Peyer's patch (tissue), 4 donors: ENCODE data around the gene OR4K14. TPM values are rescaled to one million over a fixed set of nuclear protein-coding genes. Genes with fewer than 3 reads are reported as not detected.

Experiments
- DNase-seq, 3 donors: peaks; one replicate each; pipeline ENCODE4 v3.0.0-alpha.2; 2017 to 2019
- H3K27ac ChIP-seq, 4 donors: fragments of 200-600 bp; sonication (generic); one replicate each; pipeline ENCODE4 v1.5.1; 2016 to 2019
- H3K27me3 ChIP-seq, 2 donors: fragments of 200-600 bp; sonication (generic); one replicate each; pipeline ENCODE4 v1.5.1; 2019
- H3K36me3 ChIP-seq, 3 donors: fragments of 200-600 bp; sonication (generic); one replicate each; pipeline ENCODE4 v1.5.1; 2016 to 2019
- H3K4me1 ChIP-seq, 4 donors: fragments of 200-600 bp; sonication (generic); one replicate each; pipeline ENCODE4 v1.5.1; 2016 to 2019
- H3K4me3 ChIP-seq, 4 donors: fragments of 200-600 bp; sonication (generic); 1 replicate in 3 of 4; 2 replicates in 1 of 4; pipeline ENCODE4 v1.5.1; 2016 to 2019; ENCODE audit warnings: mild to moderate bottlenecking in 1 of 4
- H3K9me3 ChIP-seq, 4 donors: fragments of 200-600 bp; sonication (generic); one replicate each; pipeline ENCODE4 v1.5.1; 2016 to 2019; ENCODE audit warnings: mild to moderate bottlenecking in 1 of 4
- POLR2A ChIP-seq, 2 donors: fragments of 450-650 bp; IDR thresholded peaks; one replicate each; pipeline ENCODE4 v1.5.1; 2017; ENCODE audit warnings: antibody characterized with exemption in 2 of 2, mild to moderate bottlenecking in 2 of 2, moderate library complexity in 2 of 2
- total RNA-seq, 4 donors: library from RNA; depleted of rRNA; stranded (reverse); fragments of >200 nt; gene quantifications; one replicate each; pipeline ENCODE4 v1.1.0, GENCODE V29; 2016
- TF ChIP-seq, protein P1 (sequence below), 6 experiments: fragments of 450-650 bp in 4 of 6; fragments of 200-600 bp in 2 of 6; sonication (generic) in 1 of 6; IDR thresholded peaks; one replicate each; pipeline ENCODE4 v1.5.1; 2017 to 2019; ENCODE audit warnings: antibody characterized with exemption in 6 of 6, mild to moderate bottlenecking in 3 of 6, moderate library complexity in 1 of 6

OR4K14 gene
- total RNA-seq, 4 donors from 2014 or later: not detected

DNA sequence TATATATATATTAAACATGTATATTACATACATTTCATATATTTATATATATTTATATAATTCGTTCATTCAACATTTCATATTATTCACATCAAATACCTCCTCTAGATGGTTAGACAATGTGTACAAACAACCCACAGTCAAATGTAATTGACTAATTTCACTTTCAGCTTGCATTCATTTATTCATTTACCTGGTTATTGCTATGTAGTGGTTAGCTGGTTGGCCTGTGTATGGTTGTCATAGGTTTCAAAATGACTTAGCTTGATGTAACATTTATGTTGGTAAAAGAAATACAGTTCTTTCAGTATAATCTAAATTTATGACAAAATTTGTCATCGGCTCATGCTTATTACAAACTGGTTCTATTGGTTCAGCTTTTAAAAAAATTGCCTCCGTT is 16.3 kb upstream of the OR4K14 start:
- H3K27me3 ChIP-seq: no peaks in the 10 kb centered on the region
- no peak overlapping the region for H3K27ac ChIP-seq
- H3K36me3 ChIP-seq: no peaks in the 10 kb centered on the region
- DNase-seq: no peak
- TF ChIP-seq POLR2A (IDR thresholded peaks at IDR 0.05): no peak
- TF ChIP-seq, protein P1, sequence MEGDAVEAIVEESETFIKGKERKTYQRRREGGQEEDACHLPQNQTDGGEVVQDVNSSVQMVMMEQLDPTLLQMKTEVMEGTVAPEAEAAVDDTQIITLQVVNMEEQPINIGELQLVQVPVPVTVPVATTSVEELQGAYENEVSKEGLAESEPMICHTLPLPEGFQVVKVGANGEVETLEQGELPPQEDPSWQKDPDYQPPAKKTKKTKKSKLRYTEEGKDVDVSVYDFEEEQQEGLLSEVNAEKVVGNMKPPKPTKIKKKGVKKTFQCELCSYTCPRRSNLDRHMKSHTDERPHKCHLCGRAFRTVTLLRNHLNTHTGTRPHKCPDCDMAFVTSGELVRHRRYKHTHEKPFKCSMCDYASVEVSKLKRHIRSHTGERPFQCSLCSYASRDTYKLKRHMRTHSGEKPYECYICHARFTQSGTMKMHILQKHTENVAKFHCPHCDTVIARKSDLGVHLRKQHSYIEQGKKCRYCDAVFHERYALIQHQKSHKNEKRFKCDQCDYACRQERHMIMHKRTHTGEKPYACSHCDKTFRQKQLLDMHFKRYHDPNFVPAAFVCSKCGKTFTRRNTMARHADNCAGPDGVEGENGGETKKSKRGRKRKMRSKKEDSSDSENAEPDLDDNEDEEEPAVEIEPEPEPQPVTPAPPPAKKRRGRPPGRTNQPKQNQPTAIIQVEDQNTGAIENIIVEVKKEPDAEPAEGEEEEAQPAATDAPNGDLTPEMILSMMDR (IDR thresholded peaks at IDR 0.05): no peak
- H3K9me3 ChIP-seq: no peaks in the 10 kb centered on the region
- no peaks in the 10 kb centered on the region for H3K4me1 ChIP-seq
- no peak overlapping the region for H3K4me3 ChIP-seq

DNA sequence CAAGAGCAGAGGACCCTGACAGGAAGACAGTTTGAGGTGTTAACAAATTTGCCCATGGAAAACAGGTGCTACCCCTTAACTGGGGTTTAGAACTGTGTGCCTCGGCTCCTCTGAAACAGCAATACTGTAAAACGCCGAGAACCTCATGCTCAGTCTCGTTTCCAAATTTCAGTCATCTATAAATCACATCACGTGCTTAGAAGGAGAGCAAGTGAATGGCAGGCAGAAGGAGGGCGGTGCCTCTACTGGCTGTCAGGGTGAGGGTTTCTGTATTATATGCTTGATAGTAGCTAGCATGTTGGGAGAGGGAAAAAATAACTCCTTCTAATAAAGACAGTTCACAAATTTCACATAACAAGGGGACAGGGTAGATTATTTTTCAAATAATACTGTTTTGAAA is 12.0 kb upstream of the OR4K14 start:
- Histone ChIP-seq H3K4me3 (no peak overlapping the region), H3K27ac (no peak overlapping the region), H3K27me3 (no peaks in the 10 kb centered on the region), H3K36me3 (no peaks in the 10 kb centered on the region), H3K9me3 (no peaks in the 10 kb centered on the region), H3K4me1 (no peaks in the 10 kb centered on the region)
- TF ChIP-seq, protein P1 (IDR thresholded peaks at IDR 0.05): no peak
- no peak for TF ChIP-seq POLR2A (IDR thresholded peaks at IDR 0.05)
- DNase-seq: no peak

DNA sequence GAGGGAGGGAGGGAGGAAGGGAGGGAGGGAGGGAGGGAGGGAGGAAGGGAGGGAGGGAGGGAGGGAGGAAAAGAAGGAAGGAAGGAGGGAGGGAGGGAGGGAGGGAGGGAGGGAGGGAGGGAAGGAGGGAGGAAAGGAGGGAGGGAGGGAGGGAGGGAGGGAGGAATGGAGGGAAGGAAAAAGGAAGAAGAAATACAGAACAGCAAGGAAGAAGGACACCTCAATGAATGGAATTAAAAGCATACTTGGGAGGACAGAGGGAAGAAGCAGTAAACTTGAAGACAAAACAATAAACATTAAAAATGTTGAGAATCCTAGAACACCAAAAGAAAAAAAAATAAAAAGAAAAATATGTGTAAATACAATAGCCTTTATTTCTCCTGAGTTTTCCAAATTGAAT is 11.0 kb downstream of the OR4K14 start:
- no peak for TF ChIP-seq POLR2A (IDR thresholded peaks at IDR 0.05)
- TF ChIP-seq, protein P1 (IDR thresholded peaks at IDR 0.05): no peak
- no peaks in the 10 kb centered on the region for H3K27me3 ChIP-seq
- H3K27ac ChIP-seq: no peak overlapping the region
- no peak for DNase-seq
- no peaks in the 10 kb centered on the region for H3K4me1 ChIP-seq
- peaks cover 0 to 3% (median 0%) of the 10 kb centered on the region in 4 donors for H3K9me3 ChIP-seq
- no peaks in the 10 kb centered on the region for H3K36me3 ChIP-seq
- H3K4me3 ChIP-seq: no peak overlapping the region

DNA sequence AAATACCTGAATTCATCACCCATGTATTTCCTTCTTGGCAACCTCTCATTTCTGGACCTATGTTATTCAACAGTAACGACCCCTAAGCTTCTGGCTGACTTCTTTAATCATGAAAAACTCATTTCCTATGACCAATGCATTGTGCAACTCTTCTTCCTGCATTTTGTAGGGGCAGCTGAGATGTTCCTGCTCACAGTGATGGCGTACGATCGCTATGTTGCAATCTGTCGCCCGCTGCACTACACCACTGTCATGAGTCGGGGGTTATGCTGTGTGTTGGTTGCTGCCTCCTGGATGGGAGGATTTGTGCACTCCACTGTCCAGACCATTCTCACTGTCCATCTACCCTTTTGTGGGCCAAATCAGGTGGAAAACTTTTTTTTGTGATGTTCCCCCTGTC is 16.8 kb downstream of the OR4K14 start:
- Histone ChIP-seq H3K27me3 (no peaks in the 10 kb centered on the region), H3K27ac (no peak overlapping the region), H3K4me1 (no peaks in the 10 kb centered on the region), H3K9me3 (peaks cover 0 to 6% (median 0%) of the 10 kb centered on the region in 4 donors), H3K36me3 (no peaks in the 10 kb centered on the region), H3K4me3 (no peak overlapping the region)
- TF ChIP-seq, protein P1 (IDR thresholded peaks at IDR 0.05): no peak
- no peak for TF ChIP-seq POLR2A (IDR thresholded peaks at IDR 0.05)
- DNase-seq: no peak

DNA sequence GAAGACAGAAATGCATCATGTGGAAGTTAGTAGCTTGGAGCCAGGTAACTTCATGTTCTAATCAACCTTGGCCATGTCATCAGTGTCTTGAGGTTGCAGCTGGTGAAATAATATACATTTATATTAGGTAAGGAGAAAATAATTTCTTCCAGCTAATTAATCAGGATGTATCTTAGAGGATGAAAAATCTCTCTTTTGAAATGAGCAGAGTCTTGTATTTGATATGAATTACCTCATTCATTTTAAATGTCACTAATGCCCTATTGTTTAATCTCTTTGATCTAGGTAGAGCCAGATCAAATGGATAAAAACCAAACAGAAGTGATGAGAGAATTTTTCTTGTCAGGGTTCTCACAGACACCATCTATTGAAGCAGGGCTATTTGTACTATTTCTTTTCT is 17.2 kb downstream of the OR4K14 start, which contains the start of gene OR4Q2:
Gene OR4Q2, plus strand, starts transcription at position 301 of the 400 bp plus-strand sequence.
- no peaks in the 10 kb centered on the region for H3K27me3 ChIP-seq
- no peak within 1 kb of the TSS for H3K27ac ChIP-seq
- no peak within 1 kb of the TSS for H3K4me3 ChIP-seq
- no peak for DNase-seq
- no peaks in the 10 kb centered on the region for H3K4me1 ChIP-seq
- TF ChIP-seq, protein P1 (IDR thresholded peaks at IDR 0.05): no peak
- no peak for TF ChIP-seq POLR2A (IDR thresholded peaks at IDR 0.05)
- no peaks in the 10 kb centered on the region for H3K36me3 ChIP-seq
- H3K9me3 ChIP-seq: peaks cover 0 to 6% (median 0%) of the 10 kb centered on the region in 4 donors

DNA sequence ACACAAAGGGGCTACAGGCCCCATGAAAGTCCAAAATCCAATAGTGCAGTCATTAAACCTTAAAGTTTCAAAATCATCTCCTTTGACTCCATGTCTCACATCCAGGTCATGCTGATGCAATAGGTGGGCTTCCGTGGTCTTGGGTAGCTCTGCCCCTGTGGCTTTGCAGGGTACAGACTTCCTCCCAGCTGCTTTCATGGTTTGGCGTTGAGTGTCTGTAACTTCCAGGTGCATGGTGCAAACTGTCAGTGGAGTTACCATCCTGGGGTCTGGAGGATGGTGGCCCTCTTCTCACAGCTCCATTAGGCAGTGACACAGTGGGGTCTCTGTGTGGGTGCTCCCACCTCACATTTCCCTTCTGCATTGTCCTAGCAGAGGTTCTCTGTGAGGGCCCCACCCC is 25.7 kb downstream of the OR4K14 start:
- TF ChIP-seq, protein P1 (IDR thresholded peaks at IDR 0.05): no peak
- no peak for TF ChIP-seq POLR2A (IDR thresholded peaks at IDR 0.05)
- H3K27ac ChIP-seq: no peak overlapping the region
- no peaks in the 10 kb centered on the region for H3K27me3 ChIP-seq
- no peak overlapping the region for H3K4me3 ChIP-seq
- no peaks in the 10 kb centered on the region for H3K9me3 ChIP-seq
- no peaks in the 10 kb centered on the region for H3K36me3 ChIP-seq
- no peak for DNase-seq
- H3K4me1 ChIP-seq: no peaks in the 10 kb centered on the region
